Epithelial cell of proximal tubule (primary cell): Measurements from ENCODE around the gene MTURN. TPM values are rescaled to one million over a fixed set of nuclear protein-coding genes. Genes with fewer than 3 reads are reported as not detected.
"Not testable (repeated sequence)": the region's sequence is repeated elsewhere in the genome, so short reads cannot be mapped to it uniquely, and the experiment has no call there.

Experiments
- DNase-seq: peaks from one replicate; pipeline ENCODE4 v3.0.0-alpha.2; 2011; ENCODE audit warnings: low read depth
- H3K4me3 ChIP-seq: 2 replicates; pipeline ENCODE4 v1.5.1; 2011; ENCODE audit warnings: low read depth, mild to moderate bottlenecking, low read length
- CTCF ChIP-seq: conservative IDR thresholded peaks from 2 replicates; pipeline ENCODE4 v1.5.1; 2012; ENCODE audit warnings: low read depth, mild to moderate bottlenecking, low read length
- total RNA-seq: library from RNA; depleted of rRNA; stranded (reverse); fragments of >200 nt; gene quantifications from 2 replicates; pipeline ENCODE4 v1.2.3, GENCODE V29; 2015

MTURN gene
- total RNA-seq, 1 donor from 2014 or later: 4.7 TPM

- TF ChIP-seq CTCF: no peak
- no peak overlapping the region for H3K4me3 ChIP-seq
- no peak for DNase-seq
These were observed 52.7 kb downstream of the MTURN start for GRCh38 chr7:30187513-30187912.

GRCh38 chr7:30188381-30188780 is 53.6 kb downstream of the MTURN start:
- DNase-seq: not testable (repeated sequence)

GRCh38 chr7:30188811-30189210 is 54.0 kb downstream of the MTURN start:
- DNase-seq: no peak
- H3K4me3 ChIP-seq: no peak overlapping the region
- TF ChIP-seq CTCF: no peak

More at GRCh38 chr7:30188381-30188780, 53.6 kb downstream of the MTURN start:
- H3K4me3 ChIP-seq: not testable (repeated sequence)

- no peak for TF ChIP-seq CTCF
- DNase-seq: no peak
- H3K4me3 ChIP-seq: no peak overlapping the region
These were observed 57.0 kb downstream of the MTURN start for GRCh38 chr7:30191809-30192208.

- no peak for DNase-seq
These were observed 58.7 kb downstream of the MTURN start for GRCh38 chr7:30193336-30193943.

GRCh38 chr7:30196408-30196807 is 61.6 kb downstream of the MTURN start:
- DNase-seq: no peak
- no peak for TF ChIP-seq CTCF
- no peak overlapping the region for H3K4me3 ChIP-seq

More at GRCh38 chr7:30193336-30193943, 58.7 kb downstream of the MTURN start:
- no peak for TF ChIP-seq CTCF
- no peak overlapping the region for H3K4me3 ChIP-seq

- H3K4me3 ChIP-seq: no peak overlapping the region
- no peak for TF ChIP-seq CTCF
- DNase-seq: no peak
These were observed 62.7 kb downstream of the MTURN start for GRCh38 chr7:30197438-30197837.
